GM19397 (cell line): ENCODE results near the gene ACO1.

Experiments
- ATAC-seq: cut with Tn5 transposase; IDR thresholded peaks from one replicate; pipeline ENCODE4 v1.9.1; 2021; ENCODE audit warnings: mild to moderate bottlenecking, moderate library complexity; ENCODE audit not compliant: unreplicated experiment

The ACO1 gene

DNA sequence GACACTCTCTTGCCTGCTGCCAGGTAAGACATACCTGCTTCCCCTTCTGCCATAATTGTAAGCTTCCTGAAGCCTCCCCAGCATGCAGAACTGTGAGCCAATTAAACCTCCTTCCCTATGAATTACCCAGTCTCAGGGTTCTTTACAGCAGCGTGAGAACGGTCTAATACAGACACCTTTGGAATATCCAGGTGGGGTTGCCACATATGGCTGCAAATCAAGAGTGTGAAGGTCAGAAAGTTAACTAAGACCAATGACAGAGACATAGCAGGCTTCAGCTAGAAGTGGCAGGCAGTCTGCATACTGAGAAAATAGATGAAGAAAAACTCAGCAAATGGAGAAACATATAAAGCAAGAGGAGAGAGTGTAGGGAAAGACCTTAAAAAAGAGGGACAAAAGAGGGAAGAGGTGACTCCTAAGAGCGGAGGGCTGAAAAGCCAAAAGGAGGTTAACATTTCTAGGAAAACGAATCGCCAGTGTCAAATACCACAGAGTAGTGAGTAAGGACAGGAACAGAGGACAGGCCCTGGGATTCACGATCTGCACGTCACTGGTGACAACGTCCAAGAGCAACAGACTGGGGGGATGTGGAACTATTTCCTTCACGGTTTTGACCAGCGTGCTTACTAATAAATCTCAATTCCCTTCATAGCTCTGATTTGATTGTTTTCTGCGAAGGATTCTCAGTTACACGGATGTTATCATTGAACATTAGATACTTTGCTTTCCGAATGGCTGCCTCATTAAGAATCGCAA, 1.7 kb upstream of the ACO1 start:
- no peak for ATAC-seq

DNA sequence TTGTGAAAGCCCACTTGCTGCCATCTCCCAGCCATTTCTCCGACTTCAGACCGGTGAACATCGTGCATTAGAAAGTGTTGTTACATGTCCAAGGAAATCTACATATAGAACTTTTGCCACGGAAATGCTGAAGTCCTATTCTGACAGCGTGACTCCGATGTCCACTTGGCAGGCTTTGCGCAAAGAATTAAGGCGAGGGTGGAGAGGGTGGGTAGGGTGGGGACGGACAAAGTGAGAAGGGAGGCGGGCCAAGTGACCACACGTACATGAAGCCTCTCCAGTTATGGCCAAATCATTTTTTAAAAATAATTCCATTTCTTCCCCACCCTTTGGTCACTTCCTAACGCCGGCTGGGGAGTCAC, 460 bp upstream of the ACO1 start:
- ATAC-seq: no peak

DNA sequence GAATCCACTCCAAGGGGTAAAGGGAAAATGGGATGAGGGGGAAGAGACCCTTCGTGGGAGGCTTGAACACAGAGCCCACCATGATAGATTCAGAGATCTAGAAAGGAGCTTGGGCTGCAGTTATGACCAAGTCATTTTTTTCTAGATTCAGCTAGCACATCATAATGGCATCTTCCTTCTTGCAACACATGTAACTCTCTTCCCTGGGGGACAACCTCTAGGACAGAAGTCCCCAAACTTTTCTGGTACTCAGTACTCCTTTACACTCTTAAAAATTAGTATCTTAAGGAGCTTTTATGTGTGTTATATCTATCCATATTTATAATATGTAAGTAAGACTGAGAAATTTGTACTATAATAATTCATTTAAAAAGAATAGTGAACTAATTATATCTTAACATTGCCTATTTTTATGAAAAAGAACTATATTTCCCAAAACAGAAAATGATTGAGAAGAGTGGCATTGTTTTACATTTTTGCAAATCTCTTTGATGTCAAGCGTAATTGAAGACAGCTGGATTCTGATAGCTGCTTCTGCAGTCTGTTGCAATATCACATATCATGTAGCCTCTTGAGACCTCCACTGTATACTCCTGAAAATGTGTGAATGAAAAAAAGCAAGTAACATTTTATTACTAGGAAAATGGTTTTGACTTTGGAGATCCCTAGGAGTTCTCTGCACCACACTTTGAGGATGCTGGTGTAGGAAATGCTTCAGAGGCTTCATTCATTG, 875 bp downstream of the ACO1 start:
- ATAC-seq: no peak

DNA sequence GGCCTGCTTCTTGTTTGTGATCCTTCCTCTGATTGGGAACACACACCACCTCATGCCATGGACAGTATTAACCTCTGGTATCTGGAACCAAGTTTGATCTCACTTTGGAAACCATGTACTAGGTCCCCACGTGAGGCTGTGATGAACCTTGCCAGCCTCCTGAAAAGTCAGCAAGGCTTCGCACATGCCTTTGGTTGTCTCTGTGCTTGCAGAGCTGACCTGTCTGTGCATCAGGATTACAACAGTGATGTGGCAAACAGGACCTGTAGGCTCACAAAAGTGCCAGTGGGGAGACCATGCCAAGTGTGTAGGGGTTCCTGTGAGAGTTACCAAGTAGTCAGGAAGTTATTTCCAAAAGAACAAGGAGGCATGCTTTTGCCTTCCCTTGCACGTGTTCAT, 1.4 kb downstream of the ACO1 start:
- no peak for ATAC-seq

DNA sequence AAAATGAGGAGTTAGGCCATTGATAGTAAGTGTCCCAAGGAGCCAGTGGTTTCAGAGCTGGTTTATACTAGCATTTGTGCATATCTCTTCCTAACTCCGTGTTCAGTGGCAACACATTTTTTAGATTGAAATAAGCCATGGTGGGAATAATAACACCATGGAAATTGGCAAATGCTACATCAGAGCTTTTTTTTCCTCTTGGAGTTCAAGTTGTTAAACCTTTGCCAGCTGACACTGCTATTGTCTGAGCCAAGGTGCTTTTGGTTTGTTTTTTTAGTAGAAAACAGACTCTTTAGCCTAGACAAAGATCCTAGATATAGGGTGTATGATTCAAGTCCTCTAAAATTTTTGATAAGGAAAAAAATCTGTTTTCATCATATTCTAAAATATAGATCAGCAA, 2.8 kb downstream of the ACO1 start:
- no peak for ATAC-seq

DNA sequence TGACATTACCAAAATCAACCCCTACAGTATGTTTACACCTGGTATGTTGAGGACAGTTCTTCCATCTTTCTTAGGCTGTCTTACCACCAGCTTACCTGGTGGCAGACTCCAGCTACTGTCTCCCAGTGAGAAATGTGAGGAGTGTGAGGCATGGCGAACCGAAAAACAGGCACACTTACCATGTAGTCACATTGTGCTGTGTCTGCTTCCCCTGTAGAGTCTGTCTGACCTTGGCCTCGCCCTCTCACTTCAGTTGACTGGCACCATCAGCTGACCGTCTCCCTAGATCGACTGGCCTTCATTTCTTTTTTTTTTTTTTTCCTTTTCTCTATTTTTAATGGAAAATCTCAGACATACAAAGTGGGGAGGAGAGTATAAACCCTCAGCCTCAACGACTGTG, 4.9 kb downstream of the ACO1 start:
- ATAC-seq: no peak

DNA sequence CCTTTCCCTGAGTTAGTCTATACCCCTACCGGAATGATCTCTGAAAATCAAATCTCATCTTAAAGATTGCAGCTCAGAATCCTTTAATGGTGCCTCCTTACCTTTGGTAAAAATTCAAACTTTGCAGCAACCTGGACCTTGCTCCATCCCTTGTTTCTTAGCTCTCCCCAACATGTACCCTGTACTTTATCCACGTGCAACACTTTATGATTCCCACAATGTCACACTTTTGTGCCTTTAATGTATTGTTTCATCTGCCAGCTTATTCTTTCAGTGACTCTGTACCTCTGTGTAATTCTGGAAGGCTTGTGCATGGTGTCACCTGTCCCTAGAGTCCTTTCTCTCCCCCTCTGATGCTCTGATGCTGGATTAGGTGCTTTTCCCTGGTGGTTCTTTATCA, 9.5 kb downstream of the ACO1 start:
- ATAC-seq: no peak

DNA sequence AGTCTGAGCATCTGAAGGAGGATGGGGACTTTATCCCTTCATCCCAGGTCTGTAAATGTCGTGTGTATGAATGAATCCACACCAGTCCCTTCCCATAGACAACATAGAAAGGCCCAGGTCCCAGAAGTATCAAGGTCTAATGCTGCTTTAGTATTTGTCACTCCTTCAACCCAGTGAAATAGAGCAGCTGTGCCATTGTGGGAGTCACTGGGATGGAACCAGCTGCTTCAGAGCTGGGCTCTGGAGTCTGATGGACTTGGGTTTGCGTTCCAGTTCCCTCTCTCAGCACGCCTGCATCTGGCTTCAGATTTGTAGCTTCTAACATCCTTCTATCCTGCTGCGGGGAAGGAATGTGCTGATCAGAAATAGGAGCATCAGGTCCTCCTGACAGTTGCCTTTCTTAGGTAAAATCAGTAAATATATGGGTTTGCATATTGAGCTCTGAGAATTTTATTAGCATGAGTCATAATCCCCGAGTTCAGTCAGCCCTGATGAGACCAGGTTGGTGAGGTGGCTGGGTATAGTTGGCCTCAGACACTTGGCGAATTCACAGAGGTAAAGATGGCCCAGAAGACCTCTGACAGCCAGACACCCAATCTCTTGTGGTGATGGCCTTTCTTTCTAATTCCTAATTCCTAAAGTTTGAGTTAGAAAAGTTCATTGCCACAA, 10.1 kb downstream of the ACO1 start:
- no peak for ATAC-seq

DNA sequence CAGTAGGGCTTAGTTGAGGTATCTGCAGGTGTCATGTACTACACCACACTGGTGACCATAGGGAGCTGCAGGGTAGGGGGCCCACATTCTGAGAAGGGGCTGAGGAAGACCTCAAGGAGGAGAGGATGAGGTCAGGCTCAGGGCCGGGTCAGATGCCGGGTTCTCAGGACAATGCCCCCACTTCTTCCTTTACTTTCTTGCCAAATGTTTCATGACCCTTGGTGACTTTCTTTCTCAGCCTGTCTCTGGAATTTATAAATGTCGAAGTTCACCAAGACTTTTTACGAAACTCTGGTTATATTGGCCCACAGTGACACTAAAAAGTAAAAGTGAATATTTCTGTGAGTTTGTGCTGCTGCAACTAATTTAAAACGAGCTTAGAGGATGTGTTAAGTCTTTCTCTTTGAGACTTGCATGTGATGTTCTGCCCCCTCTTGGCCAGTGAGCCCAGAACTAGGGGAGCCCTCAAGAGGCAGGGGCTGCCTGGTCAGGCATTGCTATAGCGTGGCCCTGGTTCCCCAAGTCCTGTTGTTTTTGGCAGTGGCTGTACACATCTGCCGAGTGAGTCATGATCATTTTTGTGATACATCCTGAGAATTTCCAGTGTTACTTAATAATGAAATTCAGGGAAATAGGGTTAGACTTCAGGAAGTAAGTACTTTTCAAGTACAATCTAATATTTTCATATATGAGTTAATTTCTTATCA, 11.2 kb downstream of the ACO1 start:
- ATAC-seq: no peak

DNA sequence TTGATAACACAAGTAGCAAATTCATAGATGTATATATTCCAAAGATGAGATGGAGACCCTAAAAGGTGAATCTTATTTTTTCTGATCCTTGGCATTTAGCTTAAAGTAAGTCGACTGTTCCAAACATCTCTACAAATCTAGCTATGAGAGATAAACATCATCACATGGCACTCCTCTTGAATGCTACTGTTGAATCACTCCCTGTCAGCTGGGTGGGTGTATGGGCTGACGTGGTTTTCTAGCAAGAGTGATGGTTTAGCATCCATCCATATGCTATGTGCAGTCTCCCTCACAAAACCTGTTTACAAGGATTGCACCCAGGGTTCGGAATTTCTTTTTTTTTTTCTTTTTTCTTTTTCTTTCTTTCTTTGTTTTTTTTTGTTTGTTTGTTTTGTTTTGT, 13.8 kb downstream of the ACO1 start:
- ATAC-seq: no peak

DNA sequence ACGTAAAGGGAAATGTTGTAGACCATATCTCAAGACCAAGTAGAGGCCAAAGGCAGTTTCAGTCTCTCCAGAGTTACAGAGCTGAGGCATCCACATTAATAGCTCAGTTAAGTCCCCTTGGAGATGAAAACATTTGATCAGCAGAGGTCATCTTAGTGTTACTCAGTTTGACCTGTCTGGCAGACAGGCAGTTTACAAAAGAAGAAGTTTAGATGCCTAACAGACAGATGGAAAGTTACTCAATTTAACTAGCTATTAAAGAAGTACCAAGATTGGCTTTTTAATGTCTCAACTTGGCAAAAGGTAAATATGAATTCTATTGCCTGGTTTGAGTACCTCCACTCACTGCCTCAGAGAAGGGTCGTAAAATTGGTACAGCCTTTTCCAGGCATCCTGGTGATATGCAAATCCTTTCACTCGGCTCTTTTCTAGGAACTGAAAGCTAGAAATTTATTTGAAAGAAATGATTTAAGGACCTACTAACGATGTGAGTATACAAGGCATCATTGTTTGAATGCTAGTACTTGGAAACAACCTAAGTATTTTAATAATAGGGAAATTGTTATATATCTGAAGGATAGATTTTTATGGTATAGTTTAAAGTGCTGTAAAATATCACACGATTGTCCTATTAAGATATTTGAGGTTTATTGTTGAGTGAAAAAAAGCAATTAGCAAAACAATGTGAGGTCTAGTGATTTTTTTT, 14.8 kb downstream of the ACO1 start:
- ATAC-seq: no peak

DNA sequence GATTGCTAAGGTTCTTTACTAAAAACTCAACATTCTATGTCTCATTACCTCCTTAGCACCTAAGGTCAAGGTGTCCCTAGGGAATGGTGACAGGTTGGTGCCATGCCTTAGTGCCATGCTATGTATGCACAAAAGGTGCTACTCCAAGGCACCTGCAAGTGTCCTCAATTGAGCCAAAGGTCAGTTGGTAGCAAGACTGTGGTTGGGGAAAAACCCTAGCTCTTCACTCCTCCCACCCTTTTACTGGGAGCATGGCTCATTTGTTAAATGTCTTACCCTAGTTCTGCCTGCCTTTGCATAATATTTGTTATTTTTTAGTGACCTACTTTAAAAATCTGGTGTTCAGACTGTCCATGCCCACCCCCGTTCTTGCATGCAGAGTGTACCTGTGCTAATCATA, 17.0 kb downstream of the ACO1 start:
- ATAC-seq: no peak

DNA sequence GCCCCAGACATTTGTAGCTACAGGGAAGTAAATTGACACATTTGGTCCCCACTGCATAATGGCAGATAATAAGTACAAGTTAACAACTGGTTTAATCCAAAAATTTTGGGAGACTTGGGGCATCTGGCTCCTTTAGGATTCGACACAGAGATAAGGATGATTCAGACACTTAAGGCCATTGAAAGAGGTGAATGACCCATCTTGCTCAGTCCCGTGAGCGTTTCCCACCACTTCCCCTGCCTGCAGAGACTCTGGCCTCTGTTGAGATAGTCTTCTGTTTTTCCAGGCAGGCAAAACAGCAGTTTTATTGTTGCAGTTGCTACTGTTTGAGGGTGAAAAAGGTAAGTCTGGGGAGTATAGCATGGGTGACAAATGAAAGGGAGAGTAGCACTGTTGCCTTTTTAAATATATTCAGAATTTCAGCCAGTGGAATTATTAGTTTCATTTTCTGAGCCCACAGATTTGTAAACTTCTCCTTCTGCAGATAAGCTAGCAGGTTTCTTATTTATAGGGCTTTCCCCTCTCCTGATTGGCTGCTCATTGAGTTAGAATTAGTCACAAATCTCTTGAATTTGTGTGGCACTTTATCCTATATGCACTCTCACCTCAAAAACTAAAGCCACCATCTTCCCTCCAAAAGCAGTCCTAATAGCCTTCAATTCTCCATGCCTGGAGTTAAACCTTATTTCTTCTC, 19.3 kb downstream of the ACO1 start:
- no peak for ATAC-seq

DNA sequence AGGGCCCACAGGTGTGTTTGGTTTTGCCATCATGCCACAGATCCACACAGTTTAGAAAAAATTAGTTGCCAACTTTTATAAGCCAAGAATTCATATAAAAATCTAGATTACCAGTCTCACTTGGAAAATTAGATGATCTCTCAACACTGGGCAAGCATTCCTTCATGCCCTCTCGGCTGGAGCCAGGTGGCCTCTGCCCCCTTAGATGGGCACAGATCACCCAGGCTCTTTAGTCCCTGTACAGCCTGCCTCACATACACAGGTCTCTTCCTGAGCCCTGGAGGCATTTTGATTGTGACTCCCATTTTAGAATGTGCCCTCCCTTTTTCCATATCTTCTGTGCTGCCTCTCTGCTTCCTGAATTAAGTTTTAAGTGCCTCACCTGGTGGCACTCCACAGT, 20.0 kb downstream of the ACO1 start:
- ATAC-seq: no peak

DNA sequence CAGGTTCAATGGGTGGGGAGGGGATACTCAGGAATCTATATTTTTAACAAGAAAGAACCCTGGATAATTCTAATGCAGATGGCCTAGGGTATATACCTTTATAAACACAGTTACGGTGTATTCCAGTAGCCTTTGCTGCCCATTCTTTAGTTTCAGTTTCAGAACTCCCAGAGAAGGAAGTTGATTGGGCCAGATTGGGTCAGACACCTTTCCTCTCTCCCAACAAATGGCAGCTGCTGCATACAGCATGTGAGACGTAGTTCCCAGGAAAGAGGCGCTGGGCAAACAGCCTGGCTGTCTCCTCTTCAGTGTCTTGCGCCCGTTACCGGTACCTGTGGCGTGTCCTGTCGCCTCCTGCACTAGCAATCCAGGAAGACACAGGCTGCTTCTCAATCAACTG, 20.4 kb downstream of the ACO1 start:
- ATAC-seq: no peak

DNA sequence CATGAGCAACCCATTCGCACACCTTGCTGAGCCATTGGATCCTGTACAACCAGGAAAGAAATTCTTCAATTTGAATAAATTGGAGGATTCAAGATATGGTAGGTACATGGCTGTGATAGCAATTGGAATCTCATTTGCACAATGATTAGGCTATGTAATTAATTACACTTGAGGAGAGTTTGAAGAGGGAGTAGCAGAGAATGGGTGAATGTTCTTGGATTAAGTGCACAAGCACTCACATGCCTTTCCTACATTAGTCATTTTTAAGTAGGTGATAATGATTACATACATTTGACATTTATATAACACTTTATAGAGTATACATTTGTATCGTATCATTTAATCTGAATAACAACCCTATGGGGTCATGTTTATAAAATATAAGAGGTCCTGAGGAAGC, 21.1 kb downstream of the ACO1 start:
- no peak for ATAC-seq

DNA sequence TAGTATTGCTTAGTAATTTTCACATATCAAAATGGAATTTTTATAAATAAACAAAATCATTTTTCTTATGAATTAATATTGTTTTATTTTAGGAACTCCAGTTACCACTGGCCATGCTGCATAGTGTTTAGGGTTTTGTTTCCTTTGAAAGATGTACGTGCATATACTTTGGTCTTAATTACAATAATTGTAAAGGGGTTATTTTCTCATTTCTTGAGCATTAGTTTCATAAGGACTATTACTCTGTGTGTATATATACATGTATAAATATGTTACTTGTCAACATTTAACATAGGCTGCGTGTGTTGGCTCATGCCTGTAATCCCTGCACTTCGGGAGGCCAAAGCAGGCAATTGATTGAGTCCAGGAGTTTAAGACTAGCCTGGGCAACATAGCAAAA, 21.6 kb downstream of the ACO1 start:
- ATAC-seq: no peak

DNA sequence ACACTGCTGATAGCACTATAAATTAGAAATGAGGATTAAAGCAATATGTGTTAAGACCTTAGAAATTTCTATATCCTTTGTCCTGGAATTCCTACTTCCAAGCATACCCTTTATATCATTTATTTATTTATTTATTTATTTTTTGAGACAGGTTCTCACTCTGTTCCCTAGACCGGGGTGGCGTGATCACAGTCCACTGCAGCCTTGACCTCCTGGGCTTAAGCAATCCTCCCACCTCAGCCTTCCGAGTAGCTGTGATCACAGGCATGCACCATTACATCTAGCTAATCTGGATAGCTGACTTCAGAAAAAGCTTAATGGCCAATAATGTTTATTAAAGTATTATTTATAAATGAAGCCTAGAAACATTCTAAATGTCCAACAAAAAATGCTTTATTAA, 27.3 kb downstream of the ACO1 start:
- no peak for ATAC-seq

DNA sequence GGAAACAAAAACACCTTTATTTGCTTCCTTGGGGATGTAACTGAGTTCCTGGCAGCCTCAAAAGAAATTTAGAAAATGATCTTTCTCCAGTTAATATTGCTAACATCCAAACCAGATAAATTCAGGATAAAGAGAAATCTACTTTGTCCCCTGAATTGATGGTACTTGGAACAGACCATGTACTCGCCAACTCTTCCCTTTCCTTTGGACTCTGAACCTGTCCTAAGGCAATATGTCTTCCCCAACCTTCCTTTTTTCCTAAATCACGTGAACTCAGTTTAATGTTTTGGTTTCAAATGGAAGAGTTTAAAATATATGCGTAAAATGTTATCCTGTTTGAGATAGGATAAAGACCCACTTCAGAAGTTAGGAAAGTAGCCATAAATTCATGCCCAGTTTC, 28.0 kb downstream of the ACO1 start:
- ATAC-seq: no peak

DNA sequence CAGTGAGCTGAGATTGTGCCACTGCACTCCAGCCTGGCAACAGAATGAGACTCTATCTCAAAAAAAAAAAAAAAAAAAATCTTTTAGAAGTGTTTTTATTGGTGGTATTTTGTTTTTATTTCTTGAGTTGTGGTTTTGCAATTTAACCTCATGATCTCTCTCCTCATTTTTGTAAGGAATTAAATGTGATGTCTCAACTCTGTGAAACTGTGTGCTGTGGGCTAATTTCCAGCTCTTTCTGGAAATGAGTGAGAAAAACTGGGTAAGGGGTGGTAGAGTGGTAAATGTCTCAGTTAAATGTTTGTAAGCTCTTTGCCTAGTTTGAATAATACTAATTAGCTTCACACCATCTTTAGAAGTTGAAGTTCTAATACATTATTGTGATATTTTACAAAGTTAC, 29.0 kb downstream of the ACO1 start:
- ATAC-seq: no peak
